ENCODE data around the gene PRSS27.

The PRSS27 gene

GRCh38 chr16:2664574-2664982, 55.4 kb downstream of the PRSS27 start:
- no peak for TF ChIP-seq CTCF (IDR thresholded peaks at IDR 0.05; ENCODE audit: low read depth, low read length, missing control alignments)
- H3K4me3 ChIP-seq (ENCODE audit: low read depth, low read length): no peak overlapping the region
- no peak for DNase-seq (ENCODE audit: low read depth)

GRCh38 chr16:2663553-2664546, 56.2 kb downstream of the PRSS27 start:
- no peak overlapping the region for H3K4me3 ChIP-seq (ENCODE audit: low read depth, low read length)
- no peak for TF ChIP-seq CTCF (IDR thresholded peaks at IDR 0.05; ENCODE audit: low read depth, low read length, missing control alignments)
- DNase-seq (ENCODE audit: low read depth): no peak

All from GM12864 (cell line).